ENCODE measurements around the gene SLC41A3.

GRCh38 chr3:126003447-126004190 lies 80.3 kb downstream of the SLC41A3 start:
- TF ChIP-seq ZNF335 (tag by site-specific recombination; conservative IDR thresholded peaks at IDR 0.05) (no peak), ZNF174 (tag by site-specific recombination; IDR thresholded peaks at IDR 0.05) (no peak), CTCF (tag by site-specific recombination; IDR thresholded peaks at IDR 0.05) (no peak), PBX3 (CRISPR knock-in tag; IDR thresholded peaks at IDR 0.05) (no peak), KLF9 (tag by site-specific recombination; IDR thresholded peaks at IDR 0.05; ENCODE audit: low read depth) (no peak), ZNF138 (tag by site-specific recombination; IDR thresholded peaks at IDR 0.05; ENCODE audit: borderline replicate concordance) (no peak), ZNF398 (tag by site-specific recombination; IDR thresholded peaks at IDR 0.05) (no peak), ZNF155 (tag by site-specific recombination; IDR thresholded peaks at IDR 0.05) (no peak), ZNF707 (tag by site-specific recombination; IDR thresholded peaks at IDR 0.05) (no peak), ZNF639 (tag by site-specific recombination; IDR thresholded peaks at IDR 0.05) (no peak), IKZF3 (tag by site-specific recombination; IDR thresholded peaks at IDR 0.05) (no peak), ZFHX2 (tag by site-specific recombination; conservative IDR thresholded peaks at IDR 0.05) (no peak), ZBTB17 (tag by site-specific recombination; IDR thresholded peaks at IDR 0.05) (no peak), ZNF558 (tag by site-specific recombination; IDR thresholded peaks at IDR 0.05) (no peak)

All from HEK293 (cell line).